Body of pancreas (tissue), 4 donors: ENCODE data around the gene EDIL3. TPM values are rescaled to one million over a fixed set of nuclear protein-coding genes. Genes with fewer than 3 reads are reported as not detected.

Source experiments
- ATAC-seq: fragments of 150-250 bp; one replicate; pipeline ENCODE4 v1.9.1; 2016
- DNase-seq, 4 donors: peaks; one replicate each; pipeline ENCODE4 v3.0.0-alpha.2; 2019
- H3K27ac ChIP-seq, 4 donors: fragments of 200-600 bp; sonication (generic); 1 replicate in 3 of 4; 2 replicates in 1 of 4; pipeline versions ENCODE4 v1.5.1 to v1.6.1; 2016 to 2019; ENCODE audit warnings: mild to moderate bottlenecking in 1 of 4, mixed read lengths in 1 of 4, moderate library complexity in 1 of 4
- H3K27me3 ChIP-seq, 2 donors: fragments of 200-600 bp; sonication (generic); one replicate each; pipeline ENCODE4 v1.6.0; 2016; ENCODE audit warnings: mild to moderate bottlenecking in 1 of 2
- H3K36me3 ChIP-seq, 2 donors: fragments of 200-600 bp; sonication (generic); replicated peaks in 1 of 2; 2 replicates each; pipeline ENCODE4 v1.5.1; 2016; ENCODE audit warnings: low read depth in 2 of 2; ENCODE audit not compliant: insufficient read depth in 1 of 2
- H3K4me1 ChIP-seq: fragments of 200-600 bp; sonication (generic); one replicate; pipeline ENCODE4 v1.6.0; 2016
- H3K4me3 ChIP-seq, 2 donors: fragments of 200-600 bp; sonication (generic); 1 replicate in 1 of 2; 2 replicates in 1 of 2; pipeline ENCODE4 v1.5.1; 2016 to 2019
- H3K9me3 ChIP-seq, 3 donors: fragments of 200-600 bp; sonication (generic); 1 replicate in 2 of 3; 2 replicates in 1 of 3; pipeline ENCODE4 v1.5.1; 2016
- CTCF ChIP-seq, 7 experiments: fragments of 450-650 bp in 4 of 7; fragments of 200-600 bp in 3 of 7; sonication (generic) in 3 of 7; IDR thresholded peaks; one replicate each; pipeline ENCODE4 v1.5.1; 2016 to 2019; ENCODE audit warnings: antibody characterized with exemption in 7 of 7
- POLR2A ChIP-seq, 3 donors: fragments of 450-650 bp; IDR thresholded peaks; one replicate each; pipeline ENCODE4 v1.6.1; 2016; ENCODE audit warnings: antibody characterized with exemption in 3 of 3, mild to moderate bottlenecking in 2 of 3
- WGBS, 2 donors: methylation state at CpG; one replicate each; pipeline ENCODE4 v1.1.5; 2017; 5-methylcytosine and 5-hydroxymethylcytosine counted together
- intact Hi-C: fragments of 100-400 bp; cut with DNase I; formaldehyde crosslinking; loops from one replicate; pipeline ENCODE4 v1.15.1; 2023
- total RNA-seq, 2 donors: library from RNA; depleted of rRNA; stranded (reverse); fragments of >200 nt; gene quantifications; one replicate each; pipeline ENCODE4 v1.1.0, GENCODE V29; 2016

Gene EDIL3
- total RNA-seq, 2 donors from 2014 or later, result 2.3 to 4.7 TPM

- no peak overlapping the region for H3K27ac ChIP-seq
- ATAC-seq, result no peak
- H3K9me3 ChIP-seq, result no peaks in the 10 kb centered on the region
- no peak for DNase-seq
- H3K36me3 ChIP-seq, result no peaks in the 10 kb centered on the region
- H3K4me1 ChIP-seq, result no peaks in the 10 kb centered on the region
- 54 to 65% methylated on average over 4 of the region's 4 CpGs for WGBS, 2 donors
- no peak overlapping the region for H3K4me3 ChIP-seq
- intact Hi-C loops, result no loop called here
- no peaks in the 10 kb centered on the region for H3K27me3 ChIP-seq
- TF ChIP-seq CTCF (IDR thresholded peaks at IDR 0.05), result no peak
Measured at GRCh38 chr5:83925321-83925954, 459.2 kb downstream of the EDIL3 start.

GRCh38 chr5:83924891-83925290 is 459.8 kb downstream of the EDIL3 start:
- DNase-seq, result no peak
- TF ChIP-seq POLR2A (IDR thresholded peaks at IDR 0.05) (no peak), CTCF (IDR thresholded peaks at IDR 0.05) (no peak)
- intact Hi-C loops, result no loop called here
- no peak for ATAC-seq
- Histone ChIP-seq H3K36me3 (no peaks in the 10 kb centered on the region), H3K27ac (no peak overlapping the region), H3K4me1 (no peaks in the 10 kb centered on the region), H3K9me3 (no peaks in the 10 kb centered on the region), H3K4me3 (no peak overlapping the region), H3K27me3 (no peaks in the 10 kb centered on the region)
- 70 to 75% methylated on average over 3 of the region's 3 CpGs for WGBS, 2 donors

- WGBS, 2 donors, result 43 to 56% methylated on average over 1 of the region's 1 CpG
- no peaks in the 10 kb centered on the region for H3K9me3 ChIP-seq
- no peaks in the 10 kb centered on the region for H3K4me1 ChIP-seq
- intact Hi-C loops, result no loop called here
- H3K27ac ChIP-seq, result no peak overlapping the region
- H3K36me3 ChIP-seq, result no peaks in the 10 kb centered on the region
- no peak overlapping the region for H3K4me3 ChIP-seq
- DNase-seq (no peak), ATAC-seq (no peak)
- TF ChIP-seq POLR2A (IDR thresholded peaks at IDR 0.05), result no peak
- no peak for TF ChIP-seq CTCF (IDR thresholded peaks at IDR 0.05)
- H3K27me3 ChIP-seq, result no peaks in the 10 kb centered on the region
Measured at GRCh38 chr5:83924171-83924570, 460.5 kb downstream of the EDIL3 start.

- intact Hi-C loops, result no loop called here
- no peak for DNase-seq
- no peaks in the 10 kb centered on the region for H3K9me3 ChIP-seq
- H3K27ac ChIP-seq, result no peak overlapping the region
- no peak overlapping the region for H3K4me3 ChIP-seq
- 71 to 83% methylated on average over 4 of the region's 4 CpGs for WGBS, 2 donors
- no peaks in the 10 kb centered on the region for H3K4me1 ChIP-seq
- no peaks in the 10 kb centered on the region for H3K27me3 ChIP-seq
- TF ChIP-seq POLR2A (IDR thresholded peaks at IDR 0.05), result no peak
- TF ChIP-seq CTCF (IDR thresholded peaks at IDR 0.05), result no peak
- no peak for ATAC-seq
- H3K36me3 ChIP-seq, result no peaks in the 10 kb centered on the region
Measured at GRCh38 chr5:83922699-83923098, 462.0 kb downstream of the EDIL3 start.

- DNase-seq (no peak), ATAC-seq (no peak)
- 64 to 71% methylated on average over 5 of the region's 5 CpGs for WGBS, 2 donors
- Histone ChIP-seq H3K27ac (no peak overlapping the region), H3K36me3 (no peaks in the 10 kb centered on the region), H3K27me3 (no peaks in the 10 kb centered on the region), H3K4me3 (no peak overlapping the region), H3K9me3 (no peaks in the 10 kb centered on the region), H3K4me1 (no peaks in the 10 kb centered on the region)
- no peak for TF ChIP-seq POLR2A (IDR thresholded peaks at IDR 0.05)
- intact Hi-C loops, result no loop called here
Measured at GRCh38 chr5:83921666-83922193, 462.9 kb downstream of the EDIL3 start.
